MM.1S (cell line): ENCODE measurements around the gene RNF126.

ENCODE experiments used
- CTCF ChIP-seq: fragments of 300-600 bp; sonication (generic); IDR thresholded peaks from 2 replicates; pipeline ENCODE4 v1.5.1; 2016; ENCODE audit warnings: antibody characterized with exemption, low read length, mixed read lengths
- EZH2 ChIP-seq: fragments of 300-600 bp; sonication (generic); optimal IDR thresholded peaks from 2 replicates; pipeline ENCODE3; 2017; ENCODE audit warnings: low read depth, mild to moderate bottlenecking, antibody characterized with exemption, low read length, mixed read lengths

GRCh38 chr19:608155-609003 is 54.6 kb downstream of the RNF126 start:
- TF ChIP-seq EZH2 (no peak), CTCF (no peak)
